Adipocyte (in vitro differentiated cells): ENCODE results near the gene CALCOCO1.
A peak's percentile ranks its signal among the peaks of the same experiment; 100 is the strongest.
"Not testable (repeated sequence)": the region's sequence is repeated elsewhere in the genome, so short reads cannot be mapped to it uniquely, and the experiment has no call there.

Experiments
- DNase-seq: peaks from one replicate; pipeline ENCODE4 v3.0.0-alpha.2; 2015; ENCODE audit warnings: low read depth
- H3K27me3 ChIP-seq: replicated peaks from 2 replicates; pipeline ENCODE4 v1.7.0; 2013; ENCODE audit warnings: mild to moderate bottlenecking, low read length, moderate library complexity; ENCODE audit not compliant: control insufficient read depth, insufficient read depth
- H3K36me3 ChIP-seq: 2 replicates; pipeline ENCODE4 v1.7.0; 2013; ENCODE audit warnings: low read length, mild to moderate bottlenecking, moderate library complexity; ENCODE audit not compliant: control insufficient read depth, insufficient read depth, severe bottlenecking
- H3K4me1 ChIP-seq: 2 replicates; pipeline ENCODE4 v1.7.0; 2013; ENCODE audit warnings: mild to moderate bottlenecking, low read length, moderate library complexity; ENCODE audit not compliant: control insufficient read depth, insufficient read depth
- H3K4me3 ChIP-seq: 2 replicates; pipeline ENCODE4 v1.7.0; 2013; ENCODE audit warnings: mild to moderate bottlenecking, low read length, moderate library complexity
- H3K9ac ChIP-seq: 2 replicates; pipeline ENCODE4 v1.7.0; 2013; ENCODE audit warnings: mild to moderate bottlenecking, low read length, moderate library complexity
- H3K9me3 ChIP-seq: 2 replicates; pipeline ENCODE4 v1.7.0; 2013; ENCODE audit warnings: mild to moderate bottlenecking, low read length, moderate library complexity; ENCODE audit not compliant: control insufficient read depth

Gene CALCOCO1

DNA sequence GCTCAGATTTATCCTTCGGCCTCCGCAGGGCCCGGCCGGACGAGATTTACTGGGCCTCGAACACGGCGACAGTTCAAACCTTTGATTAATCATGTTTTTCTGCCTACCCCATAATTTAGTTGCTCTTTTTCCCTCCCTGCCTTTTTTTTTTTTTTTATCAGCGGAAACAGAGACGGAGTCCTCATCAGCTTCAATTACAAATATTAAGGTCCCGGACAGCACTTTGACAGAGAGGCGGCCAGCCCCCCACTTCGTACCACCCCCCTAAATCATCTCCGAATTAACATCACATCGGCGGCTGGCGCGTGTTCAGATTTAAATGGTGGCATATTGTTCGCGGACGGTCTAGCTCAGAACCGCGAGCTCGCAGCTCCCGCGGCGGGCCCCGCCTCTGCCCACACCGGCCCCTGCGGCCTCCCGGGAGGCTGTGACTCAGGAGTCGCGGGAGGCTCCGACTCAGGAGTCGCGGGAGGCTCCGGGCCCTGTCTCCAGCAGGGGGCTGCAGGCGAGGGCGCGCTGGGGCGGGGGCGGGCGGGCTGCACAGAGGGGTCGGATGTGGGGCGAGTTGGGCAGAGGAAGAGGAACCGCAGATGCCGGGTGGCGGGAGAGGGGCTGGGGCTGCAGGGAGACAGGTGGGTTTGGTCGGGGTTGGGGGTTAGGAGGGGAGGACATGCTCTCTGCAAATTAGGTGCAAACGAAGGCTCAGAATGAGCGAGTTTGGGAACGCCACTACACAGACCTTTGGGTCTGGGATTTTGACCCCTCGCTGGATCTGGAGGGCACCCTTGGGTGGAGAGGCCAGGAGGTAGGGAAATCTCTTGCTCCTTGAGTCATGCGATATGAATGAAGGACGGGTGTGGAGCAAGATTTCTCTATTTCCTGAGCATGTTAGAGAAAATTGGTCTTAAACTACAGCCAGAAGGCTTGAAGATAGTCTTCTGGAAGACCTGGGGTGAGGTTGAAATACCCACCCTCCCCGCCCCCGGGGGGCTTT, 31.8 kb downstream of the CALCOCO1 start:
- H3K9ac ChIP-seq: peak overlapping the region; percentile 50
- H3K4me3 ChIP-seq: peak overlapping the region; percentile 58
- no peaks in the 10 kb centered on the region for H3K36me3 ChIP-seq
- H3K4me1 ChIP-seq: peaks cover 14% of the 10 kb centered on the region
- H3K27me3 ChIP-seq: peaks cover 25% of the 10 kb centered on the region
- H3K9me3 ChIP-seq: peaks cover 4% of the 10 kb centered on the region
- DNase-seq: peak; percentile 75

DNA sequence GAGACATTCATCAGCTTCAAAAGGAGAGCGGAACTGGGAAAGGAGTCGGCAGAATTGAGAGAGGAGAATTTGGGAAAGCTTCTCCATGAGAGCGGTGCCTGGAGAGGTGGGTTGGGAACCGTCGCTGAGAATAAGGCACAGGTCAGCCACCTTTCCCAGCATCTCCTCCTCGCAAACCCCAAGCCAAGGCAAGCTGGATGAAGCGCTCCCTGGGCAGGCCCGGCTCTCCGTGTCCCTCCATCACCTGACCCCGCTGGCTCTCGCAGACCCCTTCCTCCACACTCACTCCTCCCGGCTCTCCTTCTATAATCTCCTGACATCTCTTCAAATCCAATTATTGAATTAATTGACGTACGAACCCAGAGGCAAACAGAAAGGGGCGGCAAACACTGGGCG, 32.5 kb downstream of the CALCOCO1 start:
- peaks cover 14% of the 10 kb centered on the region for H3K4me1 ChIP-seq
- DNase-seq: no peak

DNA sequence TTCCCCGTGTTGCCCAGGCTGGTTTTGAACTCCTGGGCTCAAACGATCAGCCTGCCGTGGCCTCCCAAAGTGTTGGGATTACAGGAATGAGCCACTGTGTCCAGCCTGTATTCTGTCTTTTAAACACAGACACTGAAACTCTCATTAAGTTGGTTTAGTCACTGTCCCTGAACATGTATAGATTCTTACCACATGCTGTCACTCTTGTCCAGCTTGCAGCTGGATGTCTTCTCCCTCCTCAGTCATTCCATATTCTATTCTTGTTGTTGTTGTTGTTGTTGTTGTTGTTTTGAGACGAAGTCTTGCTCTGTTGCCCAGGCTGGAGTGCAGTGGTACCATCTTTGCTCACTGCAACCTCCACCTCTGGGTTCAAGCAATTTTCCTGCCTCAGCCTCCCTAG, 39.1 kb downstream of the CALCOCO1 start:
- Histone ChIP-seq H3K27me3 (peaks cover 7% of the 10 kb centered on the region), H3K9me3 (peaks cover 4% of the 10 kb centered on the region), H3K36me3 (no peaks in the 10 kb centered on the region)

More for the DNA sequence above, 32.5 kb downstream of the CALCOCO1 start:
- Histone ChIP-seq H3K9me3 (peaks cover 4% of the 10 kb centered on the region), H3K27me3 (peaks cover 28% of the 10 kb centered on the region), H3K4me3 (no peak overlapping the region), H3K9ac (peak overlapping the region; percentile 50), H3K36me3 (no peaks in the 10 kb centered on the region)

DNA sequence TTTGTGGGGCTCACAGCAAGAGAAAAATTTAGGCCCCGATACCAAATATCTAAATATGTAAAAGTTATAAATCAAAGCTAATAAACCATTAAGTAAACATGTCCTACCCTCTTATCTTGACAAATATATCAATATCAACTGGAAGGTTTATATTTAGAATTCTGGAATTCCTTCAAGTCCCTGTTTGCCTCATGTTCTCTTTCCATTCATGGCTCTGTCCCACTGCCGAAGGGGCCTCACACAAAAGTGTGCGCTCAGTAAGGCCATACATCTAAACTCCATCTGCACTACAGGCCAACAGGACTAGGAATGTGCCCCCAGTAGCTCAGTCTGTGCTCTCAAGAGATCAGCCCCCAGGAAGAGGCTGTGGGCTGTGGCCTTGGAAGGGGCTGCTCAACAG, 40.8 kb downstream of the CALCOCO1 start:
- Histone ChIP-seq H3K27me3 (peaks cover 7% of the 10 kb centered on the region), H3K4me1 (no peaks in the 10 kb centered on the region), H3K9me3 (no peaks in the 10 kb centered on the region), H3K36me3 (no peaks in the 10 kb centered on the region), H3K9ac (no peak overlapping the region), H3K4me3 (no peak overlapping the region)
- no peak for DNase-seq

More for the DNA sequence above, 39.1 kb downstream of the CALCOCO1 start:
- Histone ChIP-seq H3K9ac (no peak overlapping the region), H3K4me1 (no peaks in the 10 kb centered on the region), H3K4me3 (no peak overlapping the region)
- DNase-seq: no peak

DNA sequence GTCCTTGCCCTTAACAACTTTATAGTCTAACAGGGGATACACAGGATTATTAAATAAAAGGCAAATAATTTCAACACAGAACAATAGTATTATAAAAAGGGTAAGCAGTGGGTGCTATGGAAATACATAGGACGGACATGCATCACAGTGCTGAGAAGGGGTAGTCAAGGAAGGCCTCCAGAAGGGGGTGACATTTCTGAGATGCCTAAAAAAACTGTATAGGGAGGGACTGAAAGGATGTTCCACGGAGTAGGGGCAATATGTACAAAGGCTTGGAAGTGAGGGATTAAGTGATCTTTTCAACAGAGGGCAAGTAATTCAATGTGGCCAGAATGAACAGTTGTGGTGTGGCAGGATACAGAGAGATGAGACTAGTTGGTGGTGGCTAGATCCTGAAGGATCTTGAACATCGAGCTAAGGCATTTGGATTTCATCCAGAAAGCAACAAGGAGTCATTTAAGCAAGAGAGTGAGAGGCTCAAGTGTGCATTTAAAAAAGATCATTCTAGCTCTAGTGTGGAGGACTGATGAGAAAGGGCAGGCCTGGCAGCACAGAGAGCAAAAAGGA, 42.5 kb downstream of the CALCOCO1 start:
- Histone ChIP-seq H3K4me3 (no peak overlapping the region), H3K9me3 (no peaks in the 10 kb centered on the region), H3K9ac (no peak overlapping the region), H3K27me3 (peaks cover 4% of the 10 kb centered on the region), H3K36me3 (no peaks in the 10 kb centered on the region), H3K4me1 (no peaks in the 10 kb centered on the region)
- DNase-seq: no peak

DNA sequence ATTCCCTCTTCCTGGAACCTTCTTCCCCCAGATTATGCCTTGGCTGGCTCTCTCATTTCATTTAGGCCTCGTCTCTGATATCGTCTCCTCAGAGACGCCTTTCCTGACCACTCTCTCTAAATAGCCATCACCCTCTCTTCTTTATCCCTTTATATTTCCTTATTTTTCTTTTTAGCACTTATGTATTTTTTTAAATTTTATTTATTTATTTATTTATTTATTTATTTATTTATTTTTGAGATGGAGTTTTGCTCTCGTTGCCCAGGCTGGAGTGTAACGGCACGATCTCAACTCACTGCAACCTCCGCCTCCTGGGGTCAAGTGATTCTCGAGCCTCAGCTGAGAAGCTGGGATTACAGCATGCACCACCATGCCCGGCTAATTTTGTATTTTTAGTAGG, 43.3 kb downstream of the CALCOCO1 start:
- DNase-seq: no peak
- H3K36me3 ChIP-seq: no peaks in the 10 kb centered on the region
- H3K9ac ChIP-seq: no peak overlapping the region
- no peaks in the 10 kb centered on the region for H3K4me1 ChIP-seq
- H3K27me3 ChIP-seq: no peaks in the 10 kb centered on the region
- no peak overlapping the region for H3K4me3 ChIP-seq
- H3K9me3 ChIP-seq: no peaks in the 10 kb centered on the region

DNA sequence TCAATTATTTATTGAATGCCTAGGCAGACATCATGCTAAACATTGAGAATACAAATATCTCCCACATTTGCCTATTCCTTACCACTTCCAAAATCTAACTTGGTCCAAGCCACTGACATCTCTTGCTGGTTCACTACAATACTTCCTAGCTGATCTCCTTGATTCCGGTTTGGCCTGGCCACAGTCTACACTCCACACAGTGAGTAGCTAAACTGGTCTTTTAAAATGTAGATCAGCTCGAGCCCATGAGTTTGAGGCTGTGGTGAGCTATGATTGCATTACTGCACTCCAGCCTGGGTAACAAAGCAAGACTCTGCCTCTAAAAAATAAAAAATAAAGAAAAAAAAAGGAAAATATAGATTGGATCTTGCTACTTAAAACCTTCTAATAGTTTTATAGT, 43.8 kb downstream of the CALCOCO1 start:
- Histone ChIP-seq H3K36me3 (no peaks in the 10 kb centered on the region), H3K9ac (no peak overlapping the region), H3K4me1 (no peaks in the 10 kb centered on the region), H3K9me3 (no peaks in the 10 kb centered on the region), H3K4me3 (no peak overlapping the region), H3K27me3 (no peaks in the 10 kb centered on the region)
- DNase-seq: no peak

DNA sequence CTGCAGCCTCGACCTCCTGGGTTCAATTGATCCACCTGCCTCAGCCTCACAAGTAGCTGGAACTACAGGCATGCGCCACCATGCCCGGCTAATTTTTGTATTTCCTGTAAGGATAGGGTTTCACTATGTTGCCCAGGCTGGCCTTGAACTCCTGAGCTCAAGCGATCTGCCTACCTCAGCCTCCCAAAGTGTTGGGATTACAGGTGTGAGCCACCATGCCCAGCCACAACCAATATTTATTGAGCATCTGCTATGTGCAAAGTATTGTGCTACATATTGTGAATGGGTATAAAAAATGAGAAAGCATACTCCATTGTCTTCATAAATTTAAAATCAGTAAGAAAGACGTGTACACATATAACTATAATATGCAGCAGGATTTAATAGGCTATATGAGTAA, 47.2 kb downstream of the CALCOCO1 start:
- peaks cover 17% of the 10 kb centered on the region for H3K4me1 ChIP-seq
- not testable (repeated sequence) for H3K9me3 ChIP-seq, H3K4me3 ChIP-seq, DNase-seq, H3K36me3 ChIP-seq, H3K27me3 ChIP-seq, H3K9ac ChIP-seq

DNA sequence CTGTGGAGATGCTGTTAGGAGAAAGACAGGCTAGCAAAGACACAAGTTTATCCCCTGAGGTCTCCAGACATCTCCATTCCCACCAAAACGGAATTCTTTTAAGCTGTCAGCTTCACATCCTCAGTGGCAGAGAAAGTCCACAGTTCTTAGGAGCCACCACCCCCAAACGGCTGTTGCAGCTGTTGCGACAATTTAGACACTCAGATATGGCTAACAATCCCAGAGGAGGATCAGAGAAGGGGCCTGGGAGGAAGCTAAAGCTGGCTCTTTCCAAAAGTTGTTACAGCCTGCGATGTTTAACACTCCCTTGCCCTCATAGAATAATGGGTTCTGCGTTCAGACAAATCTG, 49.5 kb downstream of the CALCOCO1 start:
- no peaks in the 10 kb centered on the region for H3K27me3 ChIP-seq
- DNase-seq: no peak
- H3K36me3 ChIP-seq: no peaks in the 10 kb centered on the region
- no peaks in the 10 kb centered on the region for H3K9me3 ChIP-seq
- peaks cover 23% of the 10 kb centered on the region for H3K4me1 ChIP-seq
- H3K9ac ChIP-seq: peak overlapping the region; percentile 86
- H3K4me3 ChIP-seq: peak overlapping the region; percentile 59

DNA sequence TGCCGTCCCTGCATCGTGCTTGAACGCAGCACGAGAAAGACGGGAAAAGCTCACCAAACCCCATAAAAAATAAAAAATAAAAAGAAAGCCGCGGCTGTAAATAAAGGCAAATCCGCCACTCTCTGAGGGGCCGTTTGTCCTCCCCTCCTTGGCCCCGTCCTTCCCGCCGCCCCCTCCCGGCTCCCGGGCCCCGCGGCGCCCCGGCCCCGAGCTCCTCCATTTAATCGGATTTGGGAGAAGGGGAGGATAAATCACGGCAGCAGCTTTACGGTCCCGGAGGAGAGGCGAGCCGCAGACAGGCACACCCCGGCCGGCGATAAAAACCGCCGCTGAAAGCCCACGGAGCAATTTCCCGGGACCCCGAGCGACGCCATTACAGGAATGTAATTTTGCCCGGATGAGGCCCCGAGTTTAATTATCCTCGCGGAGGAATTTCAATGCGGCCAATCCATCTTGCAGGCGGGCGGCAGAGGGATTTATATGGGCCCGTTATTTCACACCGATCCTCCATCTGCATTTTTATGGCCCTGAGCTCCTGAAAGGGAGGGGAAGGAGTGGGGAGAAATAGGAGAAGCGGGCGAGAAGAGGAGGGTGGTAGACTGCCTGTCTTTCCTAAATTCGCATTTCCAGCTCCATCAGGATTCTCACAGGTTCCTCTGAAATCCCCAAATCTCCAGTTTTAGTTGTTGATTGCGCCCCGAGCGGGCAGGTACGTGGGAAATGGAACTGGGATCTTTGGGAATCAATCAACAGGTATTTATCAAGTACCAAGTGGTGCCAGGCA, 50.0 kb downstream of the CALCOCO1 start:
- no peaks in the 10 kb centered on the region for H3K9me3 ChIP-seq
- H3K4me1 ChIP-seq: peaks cover 23% of the 10 kb centered on the region
- peaks cover 5% of the 10 kb centered on the region for H3K36me3 ChIP-seq
- peak overlapping the region; percentile 86 for H3K9ac ChIP-seq
- DNase-seq: peak; percentile 28
- peak overlapping the region; percentile 59 for H3K4me3 ChIP-seq
- H3K27me3 ChIP-seq: no peaks in the 10 kb centered on the region

DNA sequence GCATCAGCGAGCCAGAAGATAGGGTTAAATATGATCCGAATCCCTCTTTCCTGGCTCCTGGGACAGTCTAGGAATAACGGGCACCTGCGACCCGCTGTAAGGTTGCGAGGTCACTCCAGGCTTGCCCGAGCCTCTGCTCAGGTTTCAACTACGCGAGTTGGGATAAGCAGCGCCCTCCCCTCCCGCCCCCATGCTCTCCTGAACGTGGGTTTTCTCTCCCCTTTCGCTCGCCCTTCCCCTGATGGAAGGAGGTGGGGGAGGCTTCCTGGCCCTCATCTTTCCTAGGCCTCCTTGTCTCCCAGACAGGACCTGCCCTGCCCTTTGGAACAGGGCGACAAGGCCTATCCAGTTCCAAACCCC, 50.6 kb downstream of the CALCOCO1 start:
- H3K36me3 ChIP-seq: peaks cover 10% of the 10 kb centered on the region
- peak; percentile 6 for DNase-seq
- H3K4me3 ChIP-seq: peak overlapping the region; percentile 92
- peak overlapping the region; percentile 86 for H3K9ac ChIP-seq
- peaks cover 23% of the 10 kb centered on the region for H3K4me1 ChIP-seq
- no peaks in the 10 kb centered on the region for H3K27me3 ChIP-seq
- H3K9me3 ChIP-seq: no peaks in the 10 kb centered on the region
